ENCODE measurements around the gene CHMP6.

DNA sequence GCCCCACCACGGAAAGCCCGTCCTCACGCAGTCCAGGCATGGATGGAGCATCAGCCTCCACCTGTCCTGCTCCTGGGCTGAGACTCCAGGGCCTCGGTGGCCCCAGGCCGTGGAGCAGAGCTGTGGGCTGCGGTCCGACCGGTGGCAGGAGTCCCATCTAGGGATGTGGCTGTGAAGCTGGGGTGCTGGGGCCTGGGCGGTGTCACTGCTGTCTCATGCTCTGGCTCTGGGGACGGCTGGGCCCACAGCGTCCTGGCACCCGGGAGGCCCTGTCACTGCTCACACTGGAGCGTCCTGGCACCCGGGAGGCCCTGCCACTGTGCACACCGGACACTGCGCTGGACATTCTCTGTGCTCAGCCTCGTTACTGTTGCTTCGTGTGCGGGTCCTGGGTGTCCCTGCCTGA lies 51.7 kb downstream of the CHMP6 start:
- TF ChIP-seq KAT7 (CRISPR knock-in tag; IDR thresholded peaks at IDR 0.05; ENCODE audit: borderline replicate concordance) (no peak), CTCF (IDR thresholded peaks at IDR 0.05) (no peak)
- TF ChIP-seq, protein P1, sequence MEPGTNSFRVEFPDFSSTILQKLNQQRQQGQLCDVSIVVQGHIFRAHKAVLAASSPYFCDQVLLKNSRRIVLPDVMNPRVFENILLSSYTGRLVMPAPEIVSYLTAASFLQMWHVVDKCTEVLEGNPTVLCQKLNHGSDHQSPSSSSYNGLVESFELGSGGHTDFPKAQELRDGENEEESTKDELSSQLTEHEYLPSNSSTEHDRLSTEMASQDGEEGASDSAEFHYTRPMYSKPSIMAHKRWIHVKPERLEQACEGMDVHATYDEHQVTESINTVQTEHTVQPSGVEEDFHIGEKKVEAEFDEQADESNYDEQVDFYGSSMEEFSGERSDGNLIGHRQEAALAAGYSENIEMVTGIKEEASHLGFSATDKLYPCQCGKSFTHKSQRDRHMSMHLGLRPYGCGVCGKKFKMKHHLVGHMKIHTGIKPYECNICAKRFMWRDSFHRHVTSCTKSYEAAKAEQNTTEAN (CRISPR knock-in tag; IDR thresholded peaks at IDR 0.05) = no peak

Measured in WTC11 (cell line).